ENCODE measurements around the gene WBP2. TPM values are rescaled to one million over a fixed set of nuclear protein-coding genes. Genes with fewer than 3 reads are reported as not detected.

The WBP2 gene
- total RNA-seq, 1 donor from 2014 or later = 61.9 TPM

- intact Hi-C loops (cut with micrococcal nuclease) = no loop called here
Observed at GRCh38 chr17:75831032-75831571, 24.0 kb downstream of the WBP2 start.

- intact Hi-C loops (cut with micrococcal nuclease) = no loop called here
Observed at GRCh38 chr17:75830164-75831031, 24.7 kb downstream of the WBP2 start.

- intact Hi-C loops (cut with micrococcal nuclease) = no loop called here
Observed at GRCh38 chr17:75829747-75830146, 25.4 kb downstream of the WBP2 start.

- intact Hi-C loops (cut with micrococcal nuclease) = no loop called here
Observed at GRCh38 chr17:75828741-75829140, 26.4 kb downstream of the WBP2 start.

- intact Hi-C loops (cut with micrococcal nuclease) = no loop called here
Observed at GRCh38 chr17:75828076-75828400, 27.1 kb downstream of the WBP2 start.

- intact Hi-C loops (cut with micrococcal nuclease) = loop anchor here (2.0 kb wide), 1 partner anchor 41 kb away; no protein-coding TSS in a partner anchor
Observed at GRCh38 chr17:75827308-75828075, 27.6 kb downstream of the WBP2 start.

- intact Hi-C loops (cut with micrococcal nuclease) = loop anchor here (2.0 kb wide), 1 partner anchor 40 kb away; no protein-coding TSS in a partner anchor
Observed at GRCh38 chr17:75826561-75827307, 28.4 kb downstream of the WBP2 start.

GRCh38 chr17:75825748-75826370 lies 29.3 kb downstream of the WBP2 start:
- intact Hi-C loops (cut with micrococcal nuclease) = loop anchor here (2.0 kb wide), 1 partner anchor 39 kb away; no protein-coding TSS in a partner anchor

- intact Hi-C loops (cut with micrococcal nuclease) = no loop called here
Observed at GRCh38 chr17:75825149-75825552, 30.0 kb downstream of the WBP2 start.

GRCh38 chr17:75824666-75825065 lies 30.5 kb downstream of the WBP2 start:
- intact Hi-C loops (cut with micrococcal nuclease) = no loop called here

- intact Hi-C loops (cut with micrococcal nuclease) = no loop called here
Observed at GRCh38 chr17:75824050-75824552, 31.0 kb downstream of the WBP2 start.

GRCh38 chr17:75823257-75824041 lies 31.7 kb downstream of the WBP2 start:
- intact Hi-C loops (cut with micrococcal nuclease) = no loop called here

GRCh38 chr17:75822800-75823166 lies 32.4 kb downstream of the WBP2 start:
- intact Hi-C loops (cut with micrococcal nuclease) = no loop called here

GRCh38 chr17:75822119-75822799 lies 32.9 kb downstream of the WBP2 start:
- intact Hi-C loops (cut with micrococcal nuclease) = no loop called here

GRCh38 chr17:75821552-75821951 lies 33.6 kb downstream of the WBP2 start:
- intact Hi-C loops (cut with micrococcal nuclease) = no loop called here

- intact Hi-C loops (cut with micrococcal nuclease) = no loop called here
Observed at GRCh38 chr17:75820094-75821080, 34.7 kb downstream of the WBP2 start.

GRCh38 chr17:75819678-75820077 lies 35.5 kb downstream of the WBP2 start:
- intact Hi-C loops (cut with micrococcal nuclease) = no loop called here

- intact Hi-C loops (cut with micrococcal nuclease) = no loop called here
Observed at GRCh38 chr17:75819116-75819515, 36.0 kb downstream of the WBP2 start.
